ENCODE results near the gene FAM186B.

FAM186B gene

GRCh38 chr12:49552014-49552413 lies 53.4 kb downstream of the FAM186B start:
- Histone ChIP-seq H3K27me3 (ENCODE audit: control insufficient read depth, insufficient read depth, low read length) (peaks cover 32% of the 10 kb centered on the region), H3K9me3 (ENCODE audit: control insufficient read depth, low read depth, low read length) (no peaks in the 10 kb centered on the region)

GRCh38 chr12:49550693-49551252 lies 54.7 kb downstream of the FAM186B start:
- H3K9ac ChIP-seq (ENCODE audit: low read length) = no peak overlapping the region
- no peaks in the 10 kb centered on the region for H3K9me3 ChIP-seq (ENCODE audit: control insufficient read depth, low read depth, low read length)
- H3K27me3 ChIP-seq (ENCODE audit: control insufficient read depth, insufficient read depth, low read length) = peaks cover 44% of the 10 kb centered on the region
- no peak overlapping the region for H3K27ac ChIP-seq (ENCODE audit: low read length)
- no peaks in the 10 kb centered on the region for H3K4me1 ChIP-seq (ENCODE audit: control insufficient read depth, low read depth, low read length)
- no peaks in the 10 kb centered on the region for H3K36me3 ChIP-seq (ENCODE audit: control insufficient read depth, low read depth, low read length)
- no peak overlapping the region for H3K4me3 ChIP-seq (ENCODE audit: low read length)

More at GRCh38 chr12:49552014-49552413, 53.4 kb downstream of the FAM186B start:
- no peak overlapping the region for H3K4me3 ChIP-seq (ENCODE audit: low read length)
- no peaks in the 10 kb centered on the region for H3K36me3 ChIP-seq (ENCODE audit: control insufficient read depth, low read depth, low read length)
- no peak overlapping the region for H3K9ac ChIP-seq (ENCODE audit: low read length)
- H3K4me1 ChIP-seq (ENCODE audit: control insufficient read depth, low read depth, low read length) = no peaks in the 10 kb centered on the region
- H3K27ac ChIP-seq (ENCODE audit: low read length) = no peak overlapping the region

GRCh38 chr12:49549735-49550692 lies 55.4 kb downstream of the FAM186B start:
- H3K27me3 ChIP-seq (ENCODE audit: control insufficient read depth, insufficient read depth, low read length) = peaks cover 51% of the 10 kb centered on the region
- H3K27ac ChIP-seq (ENCODE audit: low read length) = no peak overlapping the region
- H3K9me3 ChIP-seq (ENCODE audit: control insufficient read depth, low read depth, low read length) = no peaks in the 10 kb centered on the region
- no peak overlapping the region for H3K9ac ChIP-seq (ENCODE audit: low read length)
- no peaks in the 10 kb centered on the region for H3K4me1 ChIP-seq (ENCODE audit: control insufficient read depth, low read depth, low read length)
- H3K4me3 ChIP-seq (ENCODE audit: low read length) = peak overlapping the region; percentile 28
- no peaks in the 10 kb centered on the region for H3K36me3 ChIP-seq (ENCODE audit: control insufficient read depth, low read depth, low read length)

- no peaks in the 10 kb centered on the region for H3K36me3 ChIP-seq (ENCODE audit: control insufficient read depth, low read depth, low read length)
- peaks cover 61% of the 10 kb centered on the region for H3K27me3 ChIP-seq (ENCODE audit: control insufficient read depth, insufficient read depth, low read length)
- no peaks in the 10 kb centered on the region for H3K9me3 ChIP-seq (ENCODE audit: control insufficient read depth, low read depth, low read length)
- H3K27ac ChIP-seq (ENCODE audit: low read length) = no peak overlapping the region
- no peaks in the 10 kb centered on the region for H3K4me1 ChIP-seq (ENCODE audit: control insufficient read depth, low read depth, low read length)
- H3K4me3 ChIP-seq (ENCODE audit: low read length) = peak overlapping the region; percentile 28
- no peak overlapping the region for H3K9ac ChIP-seq (ENCODE audit: low read length)
Measured at GRCh38 chr12:49548822-49549648, 56.4 kb downstream of the FAM186B start.

- Histone ChIP-seq H3K27ac (ENCODE audit: low read length) (no peak overlapping the region), H3K9ac (ENCODE audit: low read length) (no peak overlapping the region), H3K36me3 (ENCODE audit: control insufficient read depth, low read depth, low read length) (no peaks in the 10 kb centered on the region), H3K4me1 (ENCODE audit: control insufficient read depth, low read depth, low read length) (no peaks in the 10 kb centered on the region), H3K9me3 (ENCODE audit: control insufficient read depth, low read depth, low read length) (no peaks in the 10 kb centered on the region), H3K27me3 (ENCODE audit: control insufficient read depth, insufficient read depth, low read length) (peaks cover 67% of the 10 kb centered on the region), H3K4me3 (ENCODE audit: low read length) (peak overlapping the region; percentile 28)
Measured at GRCh38 chr12:49548481-49548821, 57.0 kb downstream of the FAM186B start.

GRCh38 chr12:49547090-49547690 lies 58.2 kb downstream of the FAM186B start:
- H3K4me1 ChIP-seq (ENCODE audit: control insufficient read depth, low read depth, low read length) = no peaks in the 10 kb centered on the region
- H3K4me3 ChIP-seq (ENCODE audit: low read length) = no peak overlapping the region
- no peak overlapping the region for H3K27ac ChIP-seq (ENCODE audit: low read length)
- no peaks in the 10 kb centered on the region for H3K36me3 ChIP-seq (ENCODE audit: control insufficient read depth, low read depth, low read length)
- no peak overlapping the region for H3K9ac ChIP-seq (ENCODE audit: low read length)
- H3K9me3 ChIP-seq (ENCODE audit: control insufficient read depth, low read depth, low read length) = no peaks in the 10 kb centered on the region
- peaks cover 79% of the 10 kb centered on the region for H3K27me3 ChIP-seq (ENCODE audit: control insufficient read depth, insufficient read depth, low read length)

GRCh38 chr12:49546481-49546880 lies 59.0 kb downstream of the FAM186B start:
- no peaks in the 10 kb centered on the region for H3K9me3 ChIP-seq (ENCODE audit: control insufficient read depth, low read depth, low read length)
- no peaks in the 10 kb centered on the region for H3K36me3 ChIP-seq (ENCODE audit: control insufficient read depth, low read depth, low read length)
- H3K27ac ChIP-seq (ENCODE audit: low read length) = no peak overlapping the region
- H3K27me3 ChIP-seq (ENCODE audit: control insufficient read depth, insufficient read depth, low read length) = peaks cover 81% of the 10 kb centered on the region
- H3K4me3 ChIP-seq (ENCODE audit: low read length) = no peak overlapping the region
- no peaks in the 10 kb centered on the region for H3K4me1 ChIP-seq (ENCODE audit: control insufficient read depth, low read depth, low read length)
- H3K9ac ChIP-seq (ENCODE audit: low read length) = no peak overlapping the region

- peaks cover 88% of the 10 kb centered on the region for H3K27me3 ChIP-seq (ENCODE audit: control insufficient read depth, insufficient read depth, low read length)
Measured at GRCh38 chr12:49545815-49546214, 59.6 kb downstream of the FAM186B start.

GRCh38 chr12:49543914-49544815 lies 61.3 kb downstream of the FAM186B start:
- H3K27ac ChIP-seq (ENCODE audit: low read length) = no peak overlapping the region
- peaks cover 98% of the 10 kb centered on the region for H3K27me3 ChIP-seq (ENCODE audit: control insufficient read depth, insufficient read depth, low read length)
- no peaks in the 10 kb centered on the region for H3K36me3 ChIP-seq (ENCODE audit: control insufficient read depth, low read depth, low read length)
- no peaks in the 10 kb centered on the region for H3K4me1 ChIP-seq (ENCODE audit: control insufficient read depth, low read depth, low read length)
- H3K4me3 ChIP-seq (ENCODE audit: low read length) = peak overlapping the region; percentile 51
- no peaks in the 10 kb centered on the region for H3K9me3 ChIP-seq (ENCODE audit: control insufficient read depth, low read depth, low read length)
- no peak overlapping the region for H3K9ac ChIP-seq (ENCODE audit: low read length)

More at GRCh38 chr12:49545815-49546214, 59.6 kb downstream of the FAM186B start:
- Histone ChIP-seq H3K27ac (ENCODE audit: low read length) (no peak overlapping the region), H3K9me3 (ENCODE audit: control insufficient read depth, low read depth, low read length) (no peaks in the 10 kb centered on the region), H3K36me3 (ENCODE audit: control insufficient read depth, low read depth, low read length) (no peaks in the 10 kb centered on the region), H3K4me3 (ENCODE audit: low read length) (no peak overlapping the region), H3K9ac (ENCODE audit: low read length) (no peak overlapping the region), H3K4me1 (ENCODE audit: control insufficient read depth, low read depth, low read length) (no peaks in the 10 kb centered on the region)

GRCh38 chr12:49543221-49543913 lies 62.1 kb downstream of the FAM186B start:
- no peak overlapping the region for H3K9ac ChIP-seq (ENCODE audit: low read length)
- H3K27ac ChIP-seq (ENCODE audit: low read length) = no peak overlapping the region
- no peaks in the 10 kb centered on the region for H3K36me3 ChIP-seq (ENCODE audit: control insufficient read depth, low read depth, low read length)
- no peaks in the 10 kb centered on the region for H3K9me3 ChIP-seq (ENCODE audit: control insufficient read depth, low read depth, low read length)
- H3K4me3 ChIP-seq (ENCODE audit: low read length) = peak overlapping the region; percentile 51
- H3K27me3 ChIP-seq (ENCODE audit: control insufficient read depth, insufficient read depth, low read length) = peaks cover 98% of the 10 kb centered on the region
- no peaks in the 10 kb centered on the region for H3K4me1 ChIP-seq (ENCODE audit: control insufficient read depth, low read depth, low read length)

Data from iPS-18a (cell line).